B cell (primary cell): Measurements from ENCODE around the gene TMEM255B. TPM values are rescaled to one million over a fixed set of nuclear protein-coding genes. Genes with fewer than 3 reads are reported as not detected.

ENCODE experiments used
- ATAC-seq: fragments of 200-7000 bp; cut with Tn5 transposase; one replicate; pipeline ENCODE4 v1.10.0; 2021; ENCODE audit warnings: low read depth, mild to moderate bottlenecking, moderate number of reproducible peaks, moderate library complexity
- CTCF ChIA-PET: fragments of 350-600 bp; sonication (Branson Sonifier 250); formaldehyde crosslinking; loops from one replicate; lab custom pipeline; 2021; ENCODE audit warnings: antibody characterized with exemption, inconsistent platforms; lab: Charles Lee
- POLR2A ChIA-PET: fragments of 350-600 bp; sonication (Branson Sonifier 250); formaldehyde crosslinking; loops from one replicate; lab custom pipeline; 2021; ENCODE audit warnings: antibody characterized with exemption; lab: Charles Lee
- DNase-seq: peaks from one replicate; pipeline ENCODE4 v3.0.0; 2013
- H2AFZ ChIP-seq: 2 replicates; pipeline ENCODE4 v1.6.1; 2012; ENCODE audit warnings: mild to moderate bottlenecking, low read depth, low read length; ENCODE audit not compliant: insufficient read depth, poor library complexity, severe bottlenecking
- H3K27ac ChIP-seq, 2 donors: 1 replicate in 1 of 2; 2 replicates in 1 of 2; pipeline ENCODE4 v1.5.1; 2012 to 2013; ENCODE audit warnings: low read length in 2 of 2, mild to moderate bottlenecking in 2 of 2, moderate library complexity in 1 of 2
- H3K27me3 ChIP-seq, 4 experiments: fragments of 200-600 bp in 1 of 4; sonication (generic) in 1 of 4; replicated peaks in 1 of 4; 1 replicate in 2 of 4; 2 replicates in 2 of 4; pipeline versions ENCODE4 v1.6.1 to v1.7.0; 2013 to 2016; ENCODE audit warnings: low read length in 3 of 4, mild to moderate bottlenecking in 2 of 4, mixed read lengths in 1 of 4, moderate library complexity in 1 of 4; ENCODE audit not compliant: insufficient read depth in 4 of 4, control insufficient read depth in 3 of 4; ENCODE audit errors: control extremely low read depth in 1 of 4
- H3K36me3 ChIP-seq, 2 experiments: replicated peaks in 1 of 2; 1 replicate in 1 of 2; 2 replicates in 1 of 2; pipeline versions ENCODE4 v1.6.1 to v1.7.1; 2013; ENCODE audit warnings: low read length in 1 of 2; ENCODE audit not compliant: insufficient read depth in 2 of 2, control insufficient read depth in 1 of 2; ENCODE audit errors: control extremely low read depth in 1 of 2, extremely low read depth in 1 of 2
- H3K4me1 ChIP-seq, 2 donors: fragments of 200-600 bp in 1 of 2; sonication (generic) in 1 of 2; 1 replicate in 1 of 2; 2 replicates in 1 of 2; pipeline versions ENCODE4 v1.5.1 to v1.6.1; 2013 to 2017; ENCODE audit warnings: low read length in 2 of 2; ENCODE audit not compliant: control insufficient read depth in 2 of 2, insufficient read depth in 2 of 2
- H3K4me2 ChIP-seq: replicated peaks from 2 replicates; pipeline ENCODE3; 2012; ENCODE audit warnings: mild to moderate bottlenecking, low read depth, low read length; ENCODE audit not compliant: poor library complexity, severe bottlenecking
- H3K4me3 ChIP-seq, 5 experiments: fragments of 200-600 bp in 1 of 5; sonication (generic) in 1 of 5; 1 replicate in 3 of 5; 2 replicates in 2 of 5; pipeline versions ENCODE4 v1.5.1 to v1.7.0; 2011 to 2016; ENCODE audit warnings: low read length in 4 of 5, mild to moderate bottlenecking in 4 of 5, low read depth in 2 of 5, control low read depth in 1 of 5, moderate library complexity in 1 of 5; ENCODE audit not compliant: insufficient read depth in 1 of 5; ENCODE audit errors: control extremely low read depth in 1 of 5, extremely low read depth in 1 of 5
- H3K79me2 ChIP-seq: fragments of 200-600 bp; sonication (generic); one replicate; pipeline ENCODE4 v1.6.0; 2016; ENCODE audit warnings: low read length; ENCODE audit not compliant: control insufficient read depth, insufficient read depth
- H3K9ac ChIP-seq: fragments of 200-600 bp; sonication (generic); 2 replicates; pipeline ENCODE4 v1.6.1; 2017; ENCODE audit warnings: mild to moderate bottlenecking, low read length, moderate library complexity
- H3K9me3 ChIP-seq, 3 donors: one replicate each; pipeline versions ENCODE4 v1.6.1 to v1.7.1; 2013; ENCODE audit warnings: low read length in 2 of 3; ENCODE audit not compliant: control insufficient read depth in 2 of 3, insufficient read depth in 1 of 3; ENCODE audit errors: control extremely low read depth in 1 of 3
- H4K20me1 ChIP-seq: 2 replicates; pipeline ENCODE4 v1.6.0; 2012; ENCODE audit warnings: mild to moderate bottlenecking, low read length; ENCODE audit not compliant: insufficient read depth, control insufficient read depth, poor library complexity, severe bottlenecking
- H3K27ac Mint-ChIP-seq: one replicate; pipeline ENCODE4 v1.8.0; 2021; ENCODE audit warnings: mixed read lengths
- H3K27me3 Mint-ChIP-seq: one replicate; pipeline ENCODE4 v1.8.0; 2021; ENCODE audit warnings: mixed read lengths
- H3K4me1 Mint-ChIP-seq: one replicate; pipeline ENCODE4 v1.8.0; 2021; ENCODE audit warnings: mixed read lengths
- H3K4me3 Mint-ChIP-seq: one replicate; pipeline ENCODE4 v1.8.0; 2021; ENCODE audit warnings: mixed read lengths
- H3K9me3 Mint-ChIP-seq: one replicate; pipeline ENCODE4 v1.8.0; 2022; ENCODE audit warnings: mixed read lengths; ENCODE audit not compliant: insufficient read depth
- CTCF ChIP-seq: fragments of 200-600 bp; IDR thresholded peaks from one replicate; pipeline ENCODE4 v1.8.0; 2022; ENCODE audit warnings: antibody characterized with exemption, mild to moderate bottlenecking
- EZH2 ChIP-seq: IDR thresholded peaks from 2 replicates; pipeline ENCODE4 v1.6.1; 2012; ENCODE audit warnings: borderline replicate concordance, low read depth, mild to moderate bottlenecking, moderate library complexity, low read length; ENCODE audit not compliant: insufficient read depth, poor library complexity, severe bottlenecking
- WGBS: methylation state at CpG from one replicate; pipeline ENCODE4 v1.1.5; 2013; ENCODE audit warnings: missing lambda C conversion rate; ENCODE audit not compliant: insufficient coverage; 5-methylcytosine and 5-hydroxymethylcytosine counted together
- intact Hi-C: fragments of 100-400 bp; cut with micrococcal nuclease; formaldehyde crosslinking; loops from one replicate; pipeline ENCODE4 v1.10.0; 2022
- polyA plus RNA-seq: library from polyadenylated mRNA; depleted of rRNA; stranded (reverse); fragments of >200 nt; gene quantifications from 2 replicates; pipeline ENCODE4 v1.2.3, GENCODE V29; 2012
- total RNA-seq, 2 donors: library from RNA; stranded (reverse); fragments of 120-200 nt in 1 of 2; gene quantifications; 1 replicate in 1 of 2; 2 replicates in 1 of 2; pipeline versions ENCODE4 v1.2.3 to v1.2.4, GENCODE V29; 2013 to 2022

Gene TMEM255B
- total and polyA plus RNA-seq, 2 donors (not counting 1 experiment from before 2014, with no cell fraction given), result 2.1 to 8.2 TPM

DNA sequence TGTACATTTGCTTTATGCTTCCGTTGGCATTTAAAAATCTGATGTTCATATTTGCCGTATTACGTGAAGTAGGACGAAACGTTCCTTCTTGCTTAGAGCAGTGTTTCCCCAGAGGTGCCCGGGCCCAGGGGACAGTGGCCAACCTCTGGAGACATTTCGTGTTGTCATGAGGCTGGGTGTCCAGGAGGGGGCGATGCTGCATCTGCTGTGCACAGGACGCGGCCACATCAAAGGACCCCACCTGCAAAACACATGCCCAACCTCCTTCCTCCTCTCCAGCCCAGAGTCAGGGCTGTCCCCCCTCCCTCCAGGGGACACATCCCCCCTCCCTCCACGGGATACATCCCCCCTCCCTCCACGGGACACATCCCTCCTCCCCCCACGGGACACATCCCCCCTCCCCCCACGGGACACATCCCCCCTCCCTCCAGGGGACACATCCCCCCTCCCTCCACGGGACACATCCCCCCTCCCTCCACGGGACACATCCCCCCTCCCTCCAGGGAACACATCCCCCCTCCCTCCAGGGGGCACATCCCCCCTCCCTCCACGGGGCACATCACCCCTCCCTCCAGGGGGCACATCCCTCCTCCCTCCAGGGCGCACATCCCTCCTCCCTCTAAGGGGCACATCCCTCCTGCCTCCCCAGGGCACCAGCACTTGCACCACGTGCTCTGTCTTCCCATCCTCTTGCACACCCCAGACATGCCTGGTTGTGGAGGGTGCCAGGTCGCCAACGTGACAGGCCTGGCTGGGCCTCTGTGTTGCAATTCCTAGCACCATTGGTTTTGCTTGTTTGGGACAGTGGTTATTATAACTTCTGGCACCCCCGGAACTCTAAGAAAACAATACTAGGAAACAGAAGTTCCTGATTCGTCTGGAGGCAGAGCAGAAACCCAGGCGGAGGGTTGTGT, 58.2 kb downstream of the TMEM255B start:
- CTCF ChIA-PET, result interaction anchor here (0.9 to 1.3 kb wide), 5 partner anchors 293 to 524 kb away, joined by 3 to 4 read pairs (median 4); no protein-coding TSS in a partner anchor

More for the DNA sequence above, 58.2 kb downstream of the TMEM255B start:
- H2AFZ ChIP-seq, result peak overlapping the region; percentile 15
- DNase-seq, result peak; percentile 78
- peak overlapping the region in 2 of 5 experiments; percentile 67 to 76 for H3K4me3 ChIP-seq
- peak overlapping the region; percentile 71 for H3K4me2 ChIP-seq
- H3K27me3 ChIP-seq, result no peaks in the 10 kb centered on the region
- peaks cover 0 to 3% of the 10 kb centered on the region in 2 experiments for H3K36me3 ChIP-seq
- H4K20me1 ChIP-seq, result peaks cover 63% of the 10 kb centered on the region
- Mint-ChIP-seq H3K27ac (peak overlapping the region; percentile 84), H3K9me3 (no peaks in the 10 kb centered on the region), H3K4me3 (peak overlapping the region; percentile 99), H3K4me1 (peaks cover 23% of the 10 kb centered on the region), H3K27me3 (no peaks in the 10 kb centered on the region)
- ATAC-seq, result peak; percentile 83
- peaks cover 11 to 18% of the 10 kb centered on the region in 2 donors for H3K4me1 ChIP-seq
- peaks cover 56% of the 10 kb centered on the region for H3K79me2 ChIP-seq
- TF ChIP-seq CTCF (peak; percentile 74), EZH2 (no peak)
- 65% methylated on average over 14 of the region's 24 CpGs for WGBS
- intact Hi-C loops, result loop anchor here (5.0 kb wide), 1 partner anchor 315 kb away; the partner anchor contains the start of gene RASA3
- peak overlapping the region; percentile 65 for H3K9ac ChIP-seq
- POLR2A ChIA-PET, result no interaction called here
- peaks cover 0 to 21% (median 0%) of the 10 kb centered on the region in 3 donors for H3K9me3 ChIP-seq
- no peak overlapping the region for H3K27ac ChIP-seq
